Hepatocyte (in vitro differentiated cells): ENCODE results near the gene SLC16A7.

Experiments
- EZH2 ChIP-seq: fragments of 200-600 bp; sonication (generic); IDR thresholded peaks from 2 replicates; pipeline ENCODE4 v1.6.1; 2016; ENCODE audit warnings: antibody characterized with exemption, mild to moderate bottlenecking, borderline replicate concordance
- TF ChIP-seq, protein P1 (sequence below): fragments of 200-600 bp; sonication (generic); IDR thresholded peaks from 2 replicates; pipeline ENCODE4 v1.5.1; 2016; ENCODE audit warnings: antibody characterized with exemption, mild to moderate bottlenecking; ENCODE audit not compliant: poor library complexity

- TF ChIP-seq EZH2, result no peak
- TF ChIP-seq, protein P1, sequence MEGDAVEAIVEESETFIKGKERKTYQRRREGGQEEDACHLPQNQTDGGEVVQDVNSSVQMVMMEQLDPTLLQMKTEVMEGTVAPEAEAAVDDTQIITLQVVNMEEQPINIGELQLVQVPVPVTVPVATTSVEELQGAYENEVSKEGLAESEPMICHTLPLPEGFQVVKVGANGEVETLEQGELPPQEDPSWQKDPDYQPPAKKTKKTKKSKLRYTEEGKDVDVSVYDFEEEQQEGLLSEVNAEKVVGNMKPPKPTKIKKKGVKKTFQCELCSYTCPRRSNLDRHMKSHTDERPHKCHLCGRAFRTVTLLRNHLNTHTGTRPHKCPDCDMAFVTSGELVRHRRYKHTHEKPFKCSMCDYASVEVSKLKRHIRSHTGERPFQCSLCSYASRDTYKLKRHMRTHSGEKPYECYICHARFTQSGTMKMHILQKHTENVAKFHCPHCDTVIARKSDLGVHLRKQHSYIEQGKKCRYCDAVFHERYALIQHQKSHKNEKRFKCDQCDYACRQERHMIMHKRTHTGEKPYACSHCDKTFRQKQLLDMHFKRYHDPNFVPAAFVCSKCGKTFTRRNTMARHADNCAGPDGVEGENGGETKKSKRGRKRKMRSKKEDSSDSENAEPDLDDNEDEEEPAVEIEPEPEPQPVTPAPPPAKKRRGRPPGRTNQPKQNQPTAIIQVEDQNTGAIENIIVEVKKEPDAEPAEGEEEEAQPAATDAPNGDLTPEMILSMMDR, result no peak
Observed at GRCh38 chr12:59660148-59660547, 64.3 kb downstream of the SLC16A7 start.
